ENCODE results near the gene BRSK1. TPM values are rescaled to one million over a fixed set of nuclear protein-coding genes. Genes with fewer than 3 reads are reported as not detected.

The BRSK1 gene
- total and polyA plus RNA-seq, 7 donors, result 0.14 to 1.1 (median 0.77) TPM

- H3K4me3 ChIP-seq, result no peak overlapping the region
- H3K4me1 ChIP-seq, result no peaks in the 10 kb centered on the region
- intact Hi-C loops (cut with DNase I), result no loop called here
- H3K36me3 ChIP-seq (ENCODE audit: insufficient read depth in 1 of 2, low read depth in 1 of 2), result peaks cover 2 to 66% of the 10 kb centered on the region in 2 donors
- no peaks in the 10 kb centered on the region for H3K9me3 ChIP-seq
- DNase-seq (peak in 1 of 2 donors; percentile 21), ATAC-seq (no peak)
- no peak for TF ChIP-seq CTCF (IDR thresholded peaks at IDR 0.05)
- 92% methylated on average over 23 of the region's 23 CpGs for WGBS, 3 donors
- H3K27ac ChIP-seq, result no peak overlapping the region
- no peaks in the 10 kb centered on the region for H3K27me3 ChIP-seq (ENCODE audit: insufficient read depth in 3 of 3, low read length in 2 of 3)
Observed at GRCh38 chr19:55245236-55245904, 38.4 kb upstream of the BRSK1 start.

GRCh38 chr19:55246462-55247451 lies 37.0 kb upstream of the BRSK1 start:
- intact Hi-C loops (cut with DNase I), result no loop called here
- H3K36me3 ChIP-seq (ENCODE audit: insufficient read depth in 1 of 2, low read depth in 1 of 2), result peaks cover 2 to 55% of the 10 kb centered on the region in 2 donors
- no peak overlapping the region for H3K27ac ChIP-seq
- peaks cover under 1% of the 10 kb centered on the region for H3K4me1 ChIP-seq
- H3K4me3 ChIP-seq, result no peak overlapping the region
- ATAC-seq (no peak), DNase-seq (peak in 1 of 2 donors; percentile 28)
- H3K9me3 ChIP-seq, result no peaks in the 10 kb centered on the region
- no peaks in the 10 kb centered on the region for H3K27me3 ChIP-seq (ENCODE audit: insufficient read depth in 3 of 3, low read length in 2 of 3)
- no peak for TF ChIP-seq CTCF (IDR thresholded peaks at IDR 0.05)
- WGBS, 3 donors, result 89 to 90% (median 89%) methylated on average over 40 of the region's 40 CpGs

- no peak for TF ChIP-seq CTCF (IDR thresholded peaks at IDR 0.05)
- Histone ChIP-seq H3K4me3 (no peak overlapping the region), H3K36me3 (ENCODE audit: insufficient read depth in 1 of 2, low read depth in 1 of 2) (peaks cover 0 to 46% of the 10 kb centered on the region in 2 donors), H3K27me3 (ENCODE audit: insufficient read depth in 3 of 3, low read length in 2 of 3) (no peaks in the 10 kb centered on the region), H3K27ac (no peak overlapping the region), H3K9me3 (no peaks in the 10 kb centered on the region), H3K4me1 (peaks cover 6% of the 10 kb centered on the region)
- peak; percentile 45 to 52 for DNase-seq
- ATAC-seq, result peak in 1 of 4 donors; percentile 9
- intact Hi-C loops (cut with DNase I), result no loop called here
- WGBS, 3 donors, result 50 to 53% (median 51%) methylated on average over 9 to 10 of the region's 10 CpGs
Observed at GRCh38 chr19:55247621-55248099, 36.1 kb upstream of the BRSK1 start.

- no peaks in the 10 kb centered on the region for H3K27me3 ChIP-seq (ENCODE audit: insufficient read depth in 3 of 3, low read length in 2 of 3)
- no peaks in the 10 kb centered on the region for H3K9me3 ChIP-seq
- intact Hi-C loops (cut with DNase I), result no loop called here
- H3K4me1 ChIP-seq, result peaks cover 12% of the 10 kb centered on the region
- no peak overlapping the region for H3K27ac ChIP-seq
- ATAC-seq (no peak), DNase-seq (peak in 1 of 2 donors; percentile 29)
- WGBS, 3 donors, result 74 to 75% (median 75%) methylated on average over 10 of the region's 10 CpGs
- no peak overlapping the region for H3K4me3 ChIP-seq
- no peak for TF ChIP-seq CTCF (IDR thresholded peaks at IDR 0.05)
- peaks cover 0 to 40% of the 10 kb centered on the region in 2 donors for H3K36me3 ChIP-seq (ENCODE audit: insufficient read depth in 1 of 2, low read depth in 1 of 2)
Observed at GRCh38 chr19:55248166-55248675, 35.6 kb upstream of the BRSK1 start.
